ENCODE measurements around the gene KCTD1. TPM values are rescaled to one million over a fixed set of nuclear protein-coding genes. Genes with fewer than 3 reads are reported as not detected.
"Not testable (repeated sequence)": the region's sequence is repeated elsewhere in the genome, so short reads cannot be mapped to it uniquely, and the experiment has no call there.

The KCTD1 gene
- total RNA-seq, 2 donors from 2014 or later = 12.3 to 15.6 TPM

GRCh38 chr18:26448714-26449159 lies 99.6 kb downstream of the KCTD1 start:
- DNase-seq (no peak), ATAC-seq (no peak)
- intact Hi-C loops (cut with DNase I, micrococcal nuclease) = no loop called here

- intact Hi-C loops (cut with DNase I, micrococcal nuclease) = no loop called here
- ATAC-seq (no peak), DNase-seq (no peak)
Measured at GRCh38 chr18:26443853-26444252, 104.5 kb downstream of the KCTD1 start.

GRCh38 chr18:26442126-26442525 lies 106.2 kb downstream of the KCTD1 start:
- DNase-seq = no peak
- ATAC-seq = no peak
- intact Hi-C loops (cut with DNase I, micrococcal nuclease) = no loop called here

- no peak for DNase-seq
- no peak for ATAC-seq
- intact Hi-C loops (cut with DNase I, micrococcal nuclease) = no loop called here
Measured at GRCh38 chr18:26440644-26441043, 107.7 kb downstream of the KCTD1 start.

- intact Hi-C loops (cut with DNase I, micrococcal nuclease) = no loop called here
- ATAC-seq (no peak), DNase-seq (no peak)
Measured at GRCh38 chr18:26439537-26439936, 108.8 kb downstream of the KCTD1 start.

- DNase-seq (no peak), ATAC-seq (no peak)
- intact Hi-C loops (cut with DNase I, micrococcal nuclease) = no loop called here
Measured at GRCh38 chr18:26438980-26439379, 109.4 kb downstream of the KCTD1 start.

GRCh38 chr18:26437634-26438033 lies 110.7 kb downstream of the KCTD1 start:
- intact Hi-C loops (cut with DNase I, micrococcal nuclease) = not testable (repeated sequence)

GRCh38 chr18:26436176-26437051 lies 111.9 kb downstream of the KCTD1 start:
- intact Hi-C loops (cut with DNase I, micrococcal nuclease) = no loop called here
- no peak for ATAC-seq
- DNase-seq = no peak

More at GRCh38 chr18:26437634-26438033, 110.7 kb downstream of the KCTD1 start:
- not testable (repeated sequence) for ATAC-seq, DNase-seq

- no peak for DNase-seq
- intact Hi-C loops (cut with DNase I, micrococcal nuclease) = no loop called here
Measured at GRCh38 chr18:26435415-26436095, 112.8 kb downstream of the KCTD1 start.

GRCh38 chr18:26434887-26435286 lies 113.5 kb downstream of the KCTD1 start:
- DNase-seq = no peak
- intact Hi-C loops (cut with DNase I, micrococcal nuclease) = no loop called here
- no peak for ATAC-seq

More at GRCh38 chr18:26435415-26436095, 112.8 kb downstream of the KCTD1 start:
- no peak for ATAC-seq

GRCh38 chr18:26432651-26433424 lies 115.5 kb downstream of the KCTD1 start:
- intact Hi-C loops (cut with DNase I, micrococcal nuclease) = no loop called here
- no peak for ATAC-seq
- DNase-seq = no peak

GRCh38 chr18:26429535-26430226 lies 118.7 kb downstream of the KCTD1 start:
- DNase-seq = no peak
- intact Hi-C loops (cut with DNase I, micrococcal nuclease) = no loop called here
- no peak for ATAC-seq

GRCh38 chr18:26425148-26425531 lies 123.2 kb downstream of the KCTD1 start:
- intact Hi-C loops (cut with DNase I, micrococcal nuclease) = no loop called here
- no peak for ATAC-seq
- no peak for DNase-seq

GRCh38 chr18:26424428-26425147 lies 123.8 kb downstream of the KCTD1 start:
- ATAC-seq (no peak), DNase-seq (no peak)
- intact Hi-C loops (cut with DNase I, micrococcal nuclease) = no loop called here

- no peak for ATAC-seq
- no peak for DNase-seq
- intact Hi-C loops (cut with DNase I, micrococcal nuclease) = no loop called here
Measured at GRCh38 chr18:26422472-26423162, 125.7 kb downstream of the KCTD1 start.

- no peak for DNase-seq
- no peak for ATAC-seq
- intact Hi-C loops (cut with DNase I, micrococcal nuclease) = no loop called here
Measured at GRCh38 chr18:26421931-26422330, 126.4 kb downstream of the KCTD1 start.

GRCh38 chr18:26421503-26421902 lies 126.8 kb downstream of the KCTD1 start:
- intact Hi-C loops (cut with DNase I, micrococcal nuclease) = no loop called here
- no peak for ATAC-seq
- no peak for DNase-seq

GRCh38 chr18:26419746-26420145 lies 128.6 kb downstream of the KCTD1 start:
- DNase-seq (no peak), ATAC-seq (no peak)
- intact Hi-C loops (cut with DNase I, micrococcal nuclease) = no loop called here

Data from left colon (tissue), 2 donors.